ENCODE results near the gene NUMA1. TPM values are rescaled to one million over a fixed set of nuclear protein-coding genes. Genes with fewer than 3 reads are reported as not detected.
A peak's percentile ranks its signal among the peaks of the same experiment; 100 is the strongest.

The NUMA1 gene
- total and polyA plus RNA-seq, 7 donors, result 68.9 to 130 (median 100) TPM

DNA sequence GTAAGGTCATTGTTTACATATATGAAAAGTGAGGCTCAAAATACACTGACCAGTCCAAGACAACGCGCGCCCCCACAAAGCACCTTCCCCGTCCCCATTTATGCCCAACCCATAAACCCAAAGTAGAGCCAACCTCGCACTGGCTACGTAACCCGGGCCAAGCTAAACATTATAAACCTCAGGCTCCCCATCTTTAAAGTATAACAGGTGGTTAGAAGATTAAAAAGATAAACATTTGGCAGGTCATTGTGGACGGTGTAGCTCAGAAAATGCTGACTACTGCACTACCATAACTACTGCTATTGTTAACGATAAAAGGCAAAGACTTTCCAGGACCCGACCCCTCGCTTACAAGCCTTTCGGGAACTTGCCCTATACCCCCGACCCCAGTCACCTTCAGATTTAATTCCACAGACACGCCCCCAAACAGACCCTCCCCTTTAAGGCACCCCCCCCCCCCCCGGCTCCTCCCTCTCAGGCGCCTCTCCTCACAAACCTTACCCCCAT, 470 bp downstream of the NUMA1 start:
- TF ChIP-seq, protein P1, sequence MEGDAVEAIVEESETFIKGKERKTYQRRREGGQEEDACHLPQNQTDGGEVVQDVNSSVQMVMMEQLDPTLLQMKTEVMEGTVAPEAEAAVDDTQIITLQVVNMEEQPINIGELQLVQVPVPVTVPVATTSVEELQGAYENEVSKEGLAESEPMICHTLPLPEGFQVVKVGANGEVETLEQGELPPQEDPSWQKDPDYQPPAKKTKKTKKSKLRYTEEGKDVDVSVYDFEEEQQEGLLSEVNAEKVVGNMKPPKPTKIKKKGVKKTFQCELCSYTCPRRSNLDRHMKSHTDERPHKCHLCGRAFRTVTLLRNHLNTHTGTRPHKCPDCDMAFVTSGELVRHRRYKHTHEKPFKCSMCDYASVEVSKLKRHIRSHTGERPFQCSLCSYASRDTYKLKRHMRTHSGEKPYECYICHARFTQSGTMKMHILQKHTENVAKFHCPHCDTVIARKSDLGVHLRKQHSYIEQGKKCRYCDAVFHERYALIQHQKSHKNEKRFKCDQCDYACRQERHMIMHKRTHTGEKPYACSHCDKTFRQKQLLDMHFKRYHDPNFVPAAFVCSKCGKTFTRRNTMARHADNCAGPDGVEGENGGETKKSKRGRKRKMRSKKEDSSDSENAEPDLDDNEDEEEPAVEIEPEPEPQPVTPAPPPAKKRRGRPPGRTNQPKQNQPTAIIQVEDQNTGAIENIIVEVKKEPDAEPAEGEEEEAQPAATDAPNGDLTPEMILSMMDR (IDR thresholded peaks at IDR 0.05), result no peak
- Histone ChIP-seq H3K36me3 (ENCODE audit: insufficient read depth in 1 of 2, low read depth in 1 of 2) (no peaks in the 10 kb centered on the region), H3K9me3 (no peaks in the 10 kb centered on the region), H3K4me1 (peaks cover 22% of the 10 kb centered on the region), H3K27me3 (ENCODE audit: insufficient read depth in 3 of 3, low read length in 2 of 3) (no peaks in the 10 kb centered on the region), H3K4me3 (peak overlapping the region; percentile 94), H3K27ac (peak overlapping the region; percentile 91)
- 5 to 8% (median 6%) methylated on average over 16 of the region's 16 CpGs for WGBS, 3 donors
- no peak for DNase-seq
- ATAC-seq, result peak; percentile 2 to 69 (median 52)
- intact Hi-C loops (cut with DNase I), result loop anchor here (2.0 to 5.0 kb wide), 2 partner anchors 38 to 39 kb away; no protein-coding TSS in a partner anchor

DNA sequence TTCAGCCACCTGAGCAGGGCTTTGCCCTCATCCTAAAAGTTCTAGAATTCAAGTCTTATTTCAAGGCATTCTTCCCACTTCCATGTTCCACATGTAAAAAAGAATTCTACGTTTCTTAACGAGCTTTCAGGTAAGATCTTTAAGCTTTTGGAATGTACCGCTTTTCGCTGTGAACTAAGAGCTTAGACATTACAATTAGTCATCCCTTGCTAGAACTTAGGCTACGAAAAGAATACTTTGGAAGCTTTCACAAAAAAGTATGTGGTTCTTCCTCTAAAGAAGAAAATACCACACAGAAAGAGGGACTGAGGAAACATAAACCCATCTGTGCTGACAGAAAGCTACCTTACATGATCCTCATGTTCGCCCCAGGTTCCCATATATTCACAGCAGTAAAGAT, 1.9 kb downstream of the NUMA1 start:
- ATAC-seq (no peak), DNase-seq (no peak)
- Histone ChIP-seq H3K27ac (peak overlapping the region; percentile 91), H3K4me1 (peaks cover 22% of the 10 kb centered on the region), H3K9me3 (no peaks in the 10 kb centered on the region), H3K4me3 (no peak overlapping the region), H3K27me3 (ENCODE audit: insufficient read depth in 3 of 3, low read length in 2 of 3) (no peaks in the 10 kb centered on the region), H3K36me3 (ENCODE audit: insufficient read depth in 1 of 2, low read depth in 1 of 2) (no peaks in the 10 kb centered on the region)
- TF ChIP-seq, protein P1 (IDR thresholded peaks at IDR 0.05), result no peak
- intact Hi-C loops (cut with DNase I), result loop anchor here in 1 of 2 donors (5.0 kb wide), 1 partner anchor 36 kb away; no protein-coding TSS in a partner anchor
- WGBS, 3 donors, result 77 to 90% (median 79%) methylated on average over 6 of the region's 6 CpGs

DNA sequence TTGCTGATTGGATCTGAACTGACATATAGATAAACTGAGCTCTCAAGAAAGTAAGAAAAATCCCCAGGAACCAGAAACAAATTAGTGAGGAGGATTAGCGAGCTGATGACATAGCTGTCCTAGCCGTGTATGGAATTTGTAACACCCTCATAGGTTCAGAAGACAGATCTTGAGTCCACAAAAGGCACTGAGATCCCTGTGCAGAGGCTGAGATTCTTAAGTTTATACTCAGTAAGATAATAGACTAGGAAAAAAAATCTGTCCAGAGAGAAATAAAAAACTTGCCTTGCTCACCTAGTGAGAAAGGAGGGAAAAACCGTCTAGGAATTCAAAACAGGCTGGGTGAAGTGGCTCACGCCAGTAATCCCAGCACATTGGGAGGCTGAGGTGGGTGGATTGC, 4.6 kb downstream of the NUMA1 start:
- H3K36me3 ChIP-seq (ENCODE audit: insufficient read depth in 1 of 2, low read depth in 1 of 2), result no peaks in the 10 kb centered on the region
- WGBS, 3 donors, result 80 to 94% (median 90%) methylated on average over 4 of the region's 4 CpGs
- H3K4me3 ChIP-seq, result no peak overlapping the region
- H3K9me3 ChIP-seq, result no peaks in the 10 kb centered on the region
- TF ChIP-seq, protein P1 (IDR thresholded peaks at IDR 0.05), result no peak
- no peaks in the 10 kb centered on the region for H3K27me3 ChIP-seq (ENCODE audit: insufficient read depth in 3 of 3, low read length in 2 of 3)
- no peak for DNase-seq
- H3K27ac ChIP-seq, result no peak overlapping the region
- no peak for ATAC-seq
- peaks cover 27% of the 10 kb centered on the region for H3K4me1 ChIP-seq
- intact Hi-C loops (cut with DNase I), result loop anchor here in 1 of 2 donors (5.0 kb wide), 1 partner anchor 33 kb away; no protein-coding TSS in a partner anchor

DNA sequence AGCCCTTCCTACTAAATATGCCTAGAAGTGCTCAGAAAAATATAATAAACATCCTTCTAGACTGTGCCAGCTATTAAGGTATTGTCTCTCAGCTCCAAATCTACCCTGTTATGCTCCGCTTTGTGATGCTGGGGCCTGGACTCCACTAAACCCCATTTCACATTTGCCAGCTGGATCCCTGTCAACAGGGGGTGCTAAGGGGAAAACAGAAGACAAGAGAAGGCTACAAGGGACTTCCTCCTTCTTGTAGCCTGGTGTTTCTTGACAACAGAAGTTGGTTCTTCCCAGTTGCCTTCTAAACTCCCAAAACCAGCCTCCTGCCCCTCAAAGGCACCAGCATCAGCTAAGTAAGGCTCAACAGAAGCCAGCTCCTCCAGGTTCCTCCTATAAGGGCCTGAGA, 5.2 kb downstream of the NUMA1 start:
- H3K4me3 ChIP-seq, result no peak overlapping the region
- WGBS, 3 donors, result 86 to 97% (median 96%) methylated on average over 1 of the region's 1 CpG
- no peak for DNase-seq
- no peaks in the 10 kb centered on the region for H3K36me3 ChIP-seq (ENCODE audit: insufficient read depth in 1 of 2, low read depth in 1 of 2)
- H3K9me3 ChIP-seq, result no peaks in the 10 kb centered on the region
- no peak overlapping the region for H3K27ac ChIP-seq
- TF ChIP-seq, protein P1 (IDR thresholded peaks at IDR 0.05), result no peak
- intact Hi-C loops (cut with DNase I), result loop anchor here in 1 of 2 donors (5.0 kb wide), 1 partner anchor 33 kb away; no protein-coding TSS in a partner anchor
- ATAC-seq, result no peak
- no peaks in the 10 kb centered on the region for H3K27me3 ChIP-seq (ENCODE audit: insufficient read depth in 3 of 3, low read length in 2 of 3)
- peaks cover 34% of the 10 kb centered on the region for H3K4me1 ChIP-seq

DNA sequence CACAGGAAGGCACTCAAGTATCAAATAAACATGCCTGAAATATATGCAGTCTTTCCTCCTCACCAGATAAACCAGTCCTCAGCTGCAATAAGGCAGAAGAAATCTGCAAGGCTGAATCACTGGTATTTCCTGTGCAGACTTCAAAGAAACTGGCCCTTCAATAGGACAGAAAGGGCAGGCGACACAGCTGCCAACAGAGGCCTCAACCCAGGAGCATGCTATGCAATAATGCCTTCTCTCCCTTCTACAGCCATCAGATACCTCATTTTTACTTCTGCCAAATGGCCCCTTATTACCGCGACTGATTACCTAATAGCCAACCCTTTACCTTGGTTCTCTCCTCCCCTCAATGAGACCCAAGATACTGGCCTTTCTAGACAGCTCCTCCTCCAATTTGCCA, 8.0 kb downstream of the NUMA1 start:
- TF ChIP-seq, protein P1 (IDR thresholded peaks at IDR 0.05), result no peak
- WGBS, 3 donors, result 79 to 82% (median 81%) methylated on average over 3 of the region's 3 CpGs
- peak overlapping the region; percentile 39 for H3K27ac ChIP-seq
- H3K36me3 ChIP-seq (ENCODE audit: insufficient read depth in 1 of 2, low read depth in 1 of 2), result peaks cover 2 to 5% of the 10 kb centered on the region in 2 donors
- no peaks in the 10 kb centered on the region for H3K9me3 ChIP-seq
- no peaks in the 10 kb centered on the region for H3K27me3 ChIP-seq (ENCODE audit: insufficient read depth in 3 of 3, low read length in 2 of 3)
- intact Hi-C loops (cut with DNase I), result no loop called here
- ATAC-seq (no peak), DNase-seq (no peak)
- H3K4me1 ChIP-seq, result peaks cover 41% of the 10 kb centered on the region
- no peak overlapping the region for H3K4me3 ChIP-seq

All from psoas muscle (tissue), 8 donors.